ENCODE results near the gene ZFYVE9.

DNA sequence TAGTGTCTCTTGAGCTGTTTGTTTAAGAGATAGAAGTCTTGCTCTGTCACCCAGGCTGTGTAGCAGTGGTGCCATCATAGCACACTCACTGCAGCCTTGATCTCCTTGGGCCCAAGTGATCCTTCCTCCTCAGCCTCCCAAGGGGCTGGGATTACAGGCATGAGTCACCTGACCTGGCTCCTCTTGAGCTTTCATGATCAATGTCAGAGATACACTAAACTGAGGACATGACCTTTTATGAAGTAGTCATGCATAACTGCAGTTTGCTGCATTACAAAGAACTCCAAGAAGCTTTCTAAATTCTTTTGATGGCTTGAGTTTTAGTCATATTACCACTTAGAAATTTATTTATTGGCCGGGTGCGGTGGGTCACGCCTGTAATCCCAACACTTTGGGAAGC lies 146.4 kb downstream of the ZFYVE9 start:
- no peak for TF ChIP-seq TCF7L2 (IDR thresholded peaks at IDR 0.05; ENCODE audit: borderline replicate concordance, extremely low read depth, insufficient read depth, insufficient read length)
- TF ChIP-seq, protein P1, sequence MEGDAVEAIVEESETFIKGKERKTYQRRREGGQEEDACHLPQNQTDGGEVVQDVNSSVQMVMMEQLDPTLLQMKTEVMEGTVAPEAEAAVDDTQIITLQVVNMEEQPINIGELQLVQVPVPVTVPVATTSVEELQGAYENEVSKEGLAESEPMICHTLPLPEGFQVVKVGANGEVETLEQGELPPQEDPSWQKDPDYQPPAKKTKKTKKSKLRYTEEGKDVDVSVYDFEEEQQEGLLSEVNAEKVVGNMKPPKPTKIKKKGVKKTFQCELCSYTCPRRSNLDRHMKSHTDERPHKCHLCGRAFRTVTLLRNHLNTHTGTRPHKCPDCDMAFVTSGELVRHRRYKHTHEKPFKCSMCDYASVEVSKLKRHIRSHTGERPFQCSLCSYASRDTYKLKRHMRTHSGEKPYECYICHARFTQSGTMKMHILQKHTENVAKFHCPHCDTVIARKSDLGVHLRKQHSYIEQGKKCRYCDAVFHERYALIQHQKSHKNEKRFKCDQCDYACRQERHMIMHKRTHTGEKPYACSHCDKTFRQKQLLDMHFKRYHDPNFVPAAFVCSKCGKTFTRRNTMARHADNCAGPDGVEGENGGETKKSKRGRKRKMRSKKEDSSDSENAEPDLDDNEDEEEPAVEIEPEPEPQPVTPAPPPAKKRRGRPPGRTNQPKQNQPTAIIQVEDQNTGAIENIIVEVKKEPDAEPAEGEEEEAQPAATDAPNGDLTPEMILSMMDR (IDR thresholded peaks at IDR 0.05 in 2 of 3, conservative IDR thresholded peaks at IDR 0.05 in 1 of 3; ENCODE audit: borderline replicate concordance in 1 of 3, insufficient read depth in 1 of 3, low read depth in 2 of 3, low read length in 2 of 3) = no peak
- TF ChIP-seq, protein P2, sequence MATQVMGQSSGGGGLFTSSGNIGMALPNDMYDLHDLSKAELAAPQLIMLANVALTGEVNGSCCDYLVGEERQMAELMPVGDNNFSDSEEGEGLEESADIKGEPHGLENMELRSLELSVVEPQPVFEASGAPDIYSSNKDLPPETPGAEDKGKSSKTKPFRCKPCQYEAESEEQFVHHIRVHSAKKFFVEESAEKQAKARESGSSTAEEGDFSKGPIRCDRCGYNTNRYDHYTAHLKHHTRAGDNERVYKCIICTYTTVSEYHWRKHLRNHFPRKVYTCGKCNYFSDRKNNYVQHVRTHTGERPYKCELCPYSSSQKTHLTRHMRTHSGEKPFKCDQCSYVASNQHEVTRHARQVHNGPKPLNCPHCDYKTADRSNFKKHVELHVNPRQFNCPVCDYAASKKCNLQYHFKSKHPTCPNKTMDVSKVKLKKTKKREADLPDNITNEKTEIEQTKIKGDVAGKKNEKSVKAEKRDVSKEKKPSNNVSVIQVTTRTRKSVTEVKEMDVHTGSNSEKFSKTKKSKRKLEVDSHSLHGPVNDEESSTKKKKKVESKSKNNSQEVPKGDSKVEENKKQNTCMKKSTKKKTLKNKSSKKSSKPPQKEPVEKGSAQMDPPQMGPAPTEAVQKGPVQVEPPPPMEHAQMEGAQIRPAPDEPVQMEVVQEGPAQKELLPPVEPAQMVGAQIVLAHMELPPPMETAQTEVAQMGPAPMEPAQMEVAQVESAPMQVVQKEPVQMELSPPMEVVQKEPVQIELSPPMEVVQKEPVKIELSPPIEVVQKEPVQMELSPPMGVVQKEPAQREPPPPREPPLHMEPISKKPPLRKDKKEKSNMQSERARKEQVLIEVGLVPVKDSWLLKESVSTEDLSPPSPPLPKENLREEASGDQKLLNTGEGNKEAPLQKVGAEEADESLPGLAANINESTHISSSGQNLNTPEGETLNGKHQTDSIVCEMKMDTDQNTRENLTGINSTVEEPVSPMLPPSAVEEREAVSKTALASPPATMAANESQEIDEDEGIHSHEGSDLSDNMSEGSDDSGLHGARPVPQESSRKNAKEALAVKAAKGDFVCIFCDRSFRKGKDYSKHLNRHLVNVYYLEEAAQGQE (IDR thresholded peaks at IDR 0.05; ENCODE audit: low read depth) = no peak
- TF ChIP-seq POLR2A (IDR thresholded peaks at IDR 0.05; ENCODE audit: borderline replicate concordance, extremely low read depth, insufficient read depth, insufficient read length) = no peak
- no peak for TF ChIP-seq POLR2AphosphoS5 (IDR thresholded peaks at IDR 0.05; ENCODE audit: low read depth, low read length)
- TF ChIP-seq, protein P3, sequence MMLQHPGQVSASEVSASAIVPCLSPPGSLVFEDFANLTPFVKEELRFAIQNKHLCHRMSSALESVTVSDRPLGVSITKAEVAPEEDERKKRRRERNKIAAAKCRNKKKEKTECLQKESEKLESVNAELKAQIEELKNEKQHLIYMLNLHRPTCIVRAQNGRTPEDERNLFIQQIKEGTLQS (IDR thresholded peaks at IDR 0.05) = no peak
- TF ChIP-seq EZH2 (IDR thresholded peaks at IDR 0.05) = no peak
- TF ChIP-seq SRF (IDR thresholded peaks at IDR 0.05; ENCODE audit: low read depth) = no peak
- TF ChIP-seq YY1 (IDR thresholded peaks at IDR 0.05; ENCODE audit: extremely low read depth, insufficient replicate concordance, low read depth, low read length) = no peak
- no peak for TF ChIP-seq SIN3A (IDR thresholded peaks at IDR 0.05; ENCODE audit: low read depth)
- TF ChIP-seq, protein P4, sequence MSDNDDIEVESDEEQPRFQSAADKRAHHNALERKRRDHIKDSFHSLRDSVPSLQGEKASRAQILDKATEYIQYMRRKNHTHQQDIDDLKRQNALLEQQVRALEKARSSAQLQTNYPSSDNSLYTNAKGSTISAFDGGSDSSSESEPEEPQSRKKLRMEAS (IDR thresholded peaks at IDR 0.05) = no peak
- TF ChIP-seq EGR1 (IDR thresholded peaks at IDR 0.05; ENCODE audit: low read depth) = no peak

Measured in HCT116 (cell line).